GM21825 (cell line): ENCODE data around the gene HACL1.

ENCODE experiments used
- ATAC-seq: cut with Tn5 transposase; IDR thresholded peaks from one replicate; pipeline ENCODE4 v1.9.1; 2021; ENCODE audit warnings: mild to moderate bottlenecking, moderate library complexity; ENCODE audit not compliant: unreplicated experiment

Gene HACL1

DNA sequence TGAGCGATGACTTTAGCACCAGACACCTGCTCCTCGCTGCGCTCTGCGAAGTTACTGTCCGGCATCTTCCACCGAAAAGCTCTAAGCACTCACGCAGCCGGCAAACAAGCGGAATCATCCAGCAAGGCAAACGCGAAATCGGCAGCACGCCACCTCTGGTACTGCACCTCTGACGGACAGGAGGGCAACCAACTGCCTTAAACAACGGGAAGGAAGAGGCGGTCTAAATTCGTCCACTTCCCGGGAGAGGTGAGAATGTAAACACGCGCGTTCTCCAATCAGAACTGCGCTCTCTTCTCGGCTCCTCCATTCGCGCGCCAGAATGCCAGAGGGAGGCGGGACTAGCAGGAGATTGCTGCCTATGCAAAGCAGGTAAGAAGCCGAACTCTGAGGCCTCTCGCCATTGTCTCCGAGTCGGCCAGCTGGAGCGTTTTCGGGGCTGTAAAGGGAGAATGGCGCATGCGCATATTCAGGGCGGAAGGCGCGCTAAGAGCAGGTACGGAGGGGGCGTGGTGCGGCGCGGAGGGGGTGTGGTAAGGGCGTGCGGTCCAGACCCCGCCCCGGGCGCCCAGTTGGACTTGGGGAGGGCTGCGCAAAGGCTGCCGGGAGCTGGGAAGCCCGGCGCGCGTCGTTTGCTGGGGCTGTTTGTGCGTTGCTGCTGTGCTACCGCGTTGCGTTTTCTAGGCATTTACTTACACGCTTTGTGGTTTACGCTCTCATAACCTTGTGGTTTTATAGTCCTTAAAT lies at the start of gene HACL1, which contains the start of gene BTD:
TSS of gene HACL1 (minus strand) at position 171 of the 747 bp plus-strand sequence. CDS start at position 65, 106 bp downstream.
TSS of gene BTD (plus strand) at position 347 of the 747 bp plus-strand sequence. CDS start 33,695 bp downstream, outside the sequence.
- ATAC-seq: peak; percentile 94

DNA sequence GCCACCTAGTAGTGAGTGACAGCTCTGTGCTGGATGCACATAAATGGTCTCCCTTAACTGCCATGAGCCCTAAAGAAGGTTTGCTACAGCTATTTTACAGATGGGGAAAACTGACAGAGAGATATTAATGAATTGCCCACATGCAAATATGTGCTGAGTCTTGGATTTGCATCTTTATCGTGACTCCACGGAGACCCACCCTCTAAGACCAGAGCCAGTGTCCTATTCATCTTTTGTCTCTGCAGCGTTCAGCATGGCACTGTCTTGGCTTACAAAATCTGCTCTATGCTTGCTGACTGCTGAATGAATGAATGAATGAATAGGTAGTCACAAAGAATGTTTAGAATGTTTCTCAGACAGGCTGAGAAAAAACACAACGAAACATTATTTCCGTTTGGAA lies 48.5 kb upstream of the HACL1 start:
- no peak for ATAC-seq

DNA sequence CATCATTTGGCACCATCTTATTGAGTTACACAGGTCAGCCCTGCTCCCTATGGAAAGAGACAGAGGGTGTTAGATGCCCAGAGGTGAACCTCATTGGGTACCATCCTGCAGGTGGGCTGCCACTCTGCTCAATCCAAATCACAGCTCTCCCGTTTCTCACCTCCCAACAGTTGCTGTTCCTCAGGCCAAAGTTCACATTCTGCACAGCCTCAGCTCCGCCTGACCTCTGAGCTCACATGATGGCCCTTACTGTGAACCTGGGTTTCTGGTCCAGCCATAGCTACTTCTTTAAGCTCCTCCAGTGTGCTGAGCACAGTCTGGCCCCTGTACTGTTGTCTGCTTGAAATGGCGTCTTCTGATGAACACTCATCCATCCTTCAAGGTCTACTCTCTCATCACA lies 48.0 kb upstream of the HACL1 start:
- no peak for ATAC-seq

- ATAC-seq: peak; percentile 94
These were observed 46.3 kb upstream of the HACL1 start for GRCh38 chr3:15647611-15648167.

DNA sequence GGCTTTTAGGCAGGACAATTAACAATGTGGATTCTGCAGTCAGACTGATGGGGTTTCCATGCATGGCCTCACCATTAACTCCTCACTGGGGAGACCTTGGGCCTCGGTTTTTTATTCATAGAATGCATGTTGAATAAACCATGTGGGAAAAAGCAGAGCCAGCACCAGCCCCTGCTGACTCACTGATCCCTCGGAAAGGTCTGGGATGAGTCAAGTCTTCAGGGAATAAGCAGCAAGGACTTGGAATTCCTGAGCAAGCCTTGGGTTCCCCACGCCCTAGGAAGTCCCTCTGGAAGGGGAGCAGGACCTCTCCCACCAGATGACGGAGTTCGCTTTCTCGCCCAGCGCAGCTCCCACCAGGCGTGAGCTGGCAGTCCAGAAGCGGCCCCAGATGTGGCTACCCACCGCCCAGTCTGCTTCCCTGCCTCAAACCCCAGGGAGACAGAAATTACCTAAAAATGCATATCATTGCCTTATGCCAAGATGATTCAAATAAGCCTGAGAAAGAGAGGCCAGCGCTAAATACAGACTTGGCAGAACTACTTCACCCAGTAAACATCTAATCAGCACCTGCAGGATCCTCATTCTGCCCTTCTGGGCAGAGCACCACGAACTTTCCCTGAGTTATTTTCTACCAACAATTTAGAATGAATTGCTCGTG lies 45.6 kb upstream of the HACL1 start:
- ATAC-seq: peak; percentile 23

DNA sequence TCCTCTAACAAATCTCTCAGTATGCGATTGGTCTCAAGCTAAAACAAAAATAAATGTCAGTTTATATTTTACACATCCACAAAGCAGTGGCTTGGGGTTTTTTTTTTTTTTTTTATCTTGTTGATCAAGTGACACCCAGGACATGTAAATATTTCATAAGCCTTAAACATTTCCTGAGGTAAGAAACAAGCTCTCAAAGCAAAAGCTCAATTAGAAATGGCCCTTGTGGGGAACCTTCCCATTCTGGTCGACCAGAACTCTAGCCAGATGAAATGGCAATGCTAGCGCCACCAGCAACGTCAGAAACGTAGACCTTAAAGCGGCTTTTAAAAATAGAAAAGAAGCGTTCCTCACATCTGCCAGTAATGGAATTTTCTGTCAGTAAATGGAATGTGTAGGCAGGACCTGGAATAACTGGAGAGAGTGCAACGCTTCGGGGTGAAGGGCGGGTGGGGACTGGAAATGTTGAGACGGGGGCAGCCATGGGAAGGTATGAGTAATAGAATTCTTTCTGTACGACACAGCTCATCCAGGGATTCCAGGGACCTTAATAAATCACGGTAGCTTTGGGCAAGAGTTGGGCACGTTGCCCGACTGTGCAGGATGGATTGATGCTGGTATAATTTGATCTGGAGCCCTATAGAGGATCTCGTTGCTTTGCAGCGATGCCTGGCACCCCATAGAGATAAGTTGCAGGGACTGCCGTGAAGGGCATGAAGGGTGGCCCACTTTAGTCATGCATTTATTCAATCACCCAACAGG lies 44.6 kb upstream of the HACL1 start:
- no peak for ATAC-seq

GRCh38 chr3:15645246-15645645 lies 43.9 kb upstream of the HACL1 start:
- ATAC-seq: no peak

DNA sequence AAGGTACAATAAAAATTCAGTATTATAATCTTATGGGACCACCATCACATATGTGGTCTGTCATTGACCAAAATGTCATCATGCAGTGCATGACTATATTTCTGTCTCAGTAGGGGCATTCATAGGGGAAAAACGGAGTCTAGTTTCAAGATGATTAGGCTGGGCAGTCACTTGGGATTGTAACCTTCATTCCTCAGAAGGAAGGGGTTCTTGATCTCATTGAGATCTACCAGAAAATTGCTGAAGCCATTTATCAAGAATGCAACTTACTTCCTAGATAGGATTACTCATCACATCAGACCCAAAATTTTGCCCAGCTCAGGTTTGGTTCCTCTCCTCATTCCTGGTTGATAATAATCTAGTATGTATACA lies 37.5 kb upstream of the HACL1 start:
- no peak for ATAC-seq

GRCh38 chr3:15638193-15638890 lies 37.0 kb upstream of the HACL1 start:
- no peak for ATAC-seq

GRCh38 chr3:15637131-15637951 lies 36.0 kb upstream of the HACL1 start:
- ATAC-seq: no peak

DNA sequence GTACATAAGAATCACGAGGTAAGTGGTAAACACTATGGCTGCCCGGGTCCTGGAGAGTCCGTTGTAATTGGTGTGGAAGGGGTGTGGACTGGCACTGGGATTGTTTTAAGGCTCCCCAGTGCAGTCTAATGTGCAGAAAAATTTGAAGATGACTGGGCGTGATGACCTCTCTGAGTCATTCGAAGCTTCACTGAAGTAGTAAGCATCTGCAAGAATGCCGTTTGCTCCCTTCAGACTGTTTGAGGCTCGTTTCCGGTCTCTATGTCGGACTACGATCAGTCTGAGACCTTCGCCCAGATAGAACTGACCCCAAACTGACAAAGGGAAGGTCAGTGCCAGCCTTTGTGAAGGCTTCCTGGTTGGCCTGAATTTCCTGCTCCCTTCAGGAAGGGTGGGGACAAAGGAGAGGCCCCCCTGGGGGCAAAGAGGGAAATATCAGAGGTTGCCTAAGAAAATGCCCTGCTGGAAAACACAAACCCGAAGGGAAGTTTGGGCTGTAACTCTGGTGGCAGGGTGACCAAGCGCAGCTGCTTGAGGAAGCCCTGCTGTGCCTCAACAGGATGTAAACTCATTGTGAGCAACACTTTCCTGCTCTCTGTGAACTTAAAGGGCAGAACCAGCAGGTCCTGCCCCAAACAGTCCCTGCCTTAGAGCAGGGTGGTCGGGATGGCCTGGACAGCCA lies 34.8 kb upstream of the HACL1 start:
- ATAC-seq: no peak

GRCh38 chr3:15635121-15635661 lies 33.8 kb upstream of the HACL1 start:
- no peak for ATAC-seq

DNA sequence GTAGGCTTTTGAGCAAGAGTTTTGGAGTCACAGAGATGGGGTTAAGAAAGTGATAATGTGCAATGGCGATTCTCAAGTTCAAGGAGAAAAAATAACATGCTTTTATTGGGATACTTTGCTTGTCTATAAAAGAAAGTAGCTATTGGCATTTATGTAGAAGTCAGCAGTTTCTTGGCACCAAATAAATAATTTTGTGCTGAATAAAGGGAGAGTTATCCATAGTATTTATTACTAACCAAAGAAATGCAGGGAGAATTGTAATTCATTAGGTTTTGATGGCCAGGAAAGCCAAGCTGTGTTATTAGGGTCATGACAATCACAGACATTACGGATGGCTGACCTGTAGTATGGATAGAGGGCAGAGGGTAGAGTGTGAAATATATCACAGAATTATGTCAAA lies 33.3 kb upstream of the HACL1 start:
- ATAC-seq: no peak

DNA sequence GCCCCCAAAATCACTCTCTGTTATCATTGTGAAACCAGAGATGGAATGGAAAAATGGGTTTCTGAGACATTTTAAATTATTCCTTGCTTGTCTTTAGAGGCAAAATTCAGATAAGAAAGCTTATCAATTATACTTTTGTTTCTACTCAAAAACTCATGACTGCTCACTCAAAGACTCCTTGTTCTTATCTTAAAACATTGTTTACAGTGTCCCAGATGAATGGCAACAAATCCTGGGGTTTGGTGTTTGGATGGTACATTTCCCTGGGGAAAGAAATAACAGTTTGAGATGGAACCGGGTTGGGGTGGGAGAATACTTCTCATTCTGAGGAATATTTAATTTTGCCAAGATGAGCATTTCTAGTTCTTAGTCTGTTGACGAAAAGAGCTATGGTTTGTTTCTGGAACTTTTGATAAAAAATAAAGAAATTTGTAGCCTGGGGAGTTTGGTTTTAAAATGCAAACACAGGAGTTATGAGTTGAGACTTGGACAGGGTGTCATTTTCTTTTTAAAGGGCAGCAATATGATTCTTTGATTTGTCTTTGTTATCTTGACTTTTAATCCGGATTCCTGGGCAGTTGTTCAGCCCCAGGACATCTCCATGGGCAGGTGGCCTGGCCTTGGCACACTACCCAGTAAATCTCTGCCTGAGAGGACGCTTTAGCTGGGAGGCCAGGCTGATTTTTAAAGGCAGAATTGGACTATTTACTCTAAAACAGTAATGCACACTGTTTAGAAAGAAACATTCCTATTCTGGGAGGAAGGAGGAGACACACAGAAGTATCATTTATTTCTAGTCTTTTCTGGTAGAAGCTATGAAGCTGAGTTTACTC lies 32.6 kb upstream of the HACL1 start:
- no peak for ATAC-seq

- ATAC-seq: no peak
These were observed 31.8 kb upstream of the HACL1 start for GRCh38 chr3:15633159-15633558.

DNA sequence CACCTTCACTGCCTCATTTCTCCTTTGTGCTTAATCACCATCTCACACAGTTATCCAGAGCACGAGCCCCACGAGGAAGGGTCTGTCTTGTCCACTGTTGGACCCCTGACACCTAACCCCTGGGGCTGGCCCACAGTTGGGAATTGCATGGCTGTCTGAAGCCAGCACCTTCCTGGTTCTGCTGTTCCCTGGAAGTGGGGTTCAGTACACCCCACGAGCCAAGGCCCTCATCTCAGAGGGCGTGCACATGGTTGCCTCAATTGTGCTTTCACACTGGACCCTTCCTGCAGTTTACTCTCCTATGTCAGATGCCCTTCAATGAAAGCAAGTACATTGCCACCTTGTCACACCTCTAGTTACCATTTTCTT lies 30.8 kb upstream of the HACL1 start:
- no peak for ATAC-seq

- ATAC-seq: no peak
These were observed 30.2 kb upstream of the HACL1 start for GRCh38 chr3:15631426-15632211.
